PC-9 (cell line): ENCODE data around the gene TP53RK. TPM values are rescaled to one million over a fixed set of nuclear protein-coding genes. Genes with fewer than 3 reads are reported as not detected.

Experiments
- BruUV-seq: library from RNA; stranded (reverse); fragments of 400-500 nt; replicated peaks from 2 replicates; lab custom pipeline; 2021; lab: Mats Ljungman, UMichigan
- CTCF ChIA-PET: fragments of 300-600 bp; sonication (Branson Sonifier 250); formaldehyde crosslinking; loops from one replicate; lab custom pipeline; 2022; ENCODE audit warnings: antibody characterized with exemption; lab: Charles Lee
- POLR2A ChIA-PET: fragments of 300-600 bp; sonication (Branson Sonifier 250); formaldehyde crosslinking; loops from one replicate; lab custom pipeline; 2022; ENCODE audit warnings: antibody characterized with exemption; ENCODE audit not compliant: unreplicated experiment; lab: Charles Lee
- DNase-seq, 2 experiments: peaks; one replicate each; pipeline versions ENCODE4 v3.0.0 to v3.0.0-alpha.2; 2015 to 2022; ENCODE audit warnings: mixed read lengths in 1 of 2
- H2AFZ ChIP-seq: fragments of 200-600 bp; sonication (generic); 2 replicates; pipeline ENCODE4 v1.8.1; 2017; ENCODE audit warnings: antibody characterized with exemption
- H3F3A ChIP-seq: fragments of 200-600 bp; sonication (generic); 2 replicates; pipeline ENCODE4 v1.8.1; 2017; ENCODE audit warnings: antibody characterized with exemption, mild to moderate bottlenecking, low read depth; ENCODE audit not compliant: insufficient read depth
- H3K27ac ChIP-seq: fragments of 200-600 bp; sonication (generic); 2 replicates; pipeline ENCODE4 v1.6.1; 2016; ENCODE audit warnings: mixed run types
- H3K27me3 ChIP-seq: fragments of 200-600 bp; sonication (generic); 2 replicates; pipeline ENCODE4 v1.6.1; 2016; ENCODE audit warnings: low read depth, mixed run types; ENCODE audit not compliant: insufficient read depth
- H3K36me3 ChIP-seq: fragments of 200-600 bp; sonication (generic); 2 replicates; pipeline ENCODE4 v1.6.1; 2016; ENCODE audit warnings: low read depth, mixed run types
- H3K4me1 ChIP-seq: fragments of 200-600 bp; sonication (generic); replicated peaks from 2 replicates; pipeline ENCODE4 v1.6.1; 2016; ENCODE audit warnings: mixed run types; ENCODE audit not compliant: insufficient read depth
- H3K4me2 ChIP-seq: fragments of 200-600 bp; sonication (generic); 2 replicates; pipeline ENCODE4 v1.6.1; 2017; ENCODE audit warnings: mixed run types
- H3K4me3 ChIP-seq: fragments of 200-600 bp; sonication (generic); 2 replicates; pipeline ENCODE4 v1.6.1; 2016; ENCODE audit warnings: mixed run types
- H3K79me2 ChIP-seq: fragments of 200-600 bp; sonication (generic); 2 replicates; pipeline ENCODE4 v1.6.1; 2017; ENCODE audit warnings: low read depth, mixed run types
- H3K9me2 ChIP-seq: fragments of 200-600 bp; sonication (generic); 2 replicates; pipeline ENCODE4 v1.8.1; 2017; ENCODE audit warnings: mild to moderate bottlenecking; ENCODE audit not compliant: insufficient read depth
- H3K9me3 ChIP-seq: fragments of 200-600 bp; sonication (generic); 2 replicates; pipeline ENCODE4 v1.8.1; 2016; ENCODE audit warnings: low read depth; ENCODE audit not compliant: insufficient read depth
- H4K20me1 ChIP-seq: fragments of 200-600 bp; sonication (generic); 2 replicates; pipeline ENCODE4 v1.8.1; 2017; ENCODE audit not compliant: insufficient read depth
- EZH2 ChIP-seq: fragments of 200-600 bp; sonication (generic); IDR thresholded peaks from 2 replicates; pipeline ENCODE4 v1.8.0; 2017; ENCODE audit warnings: antibody characterized with exemption, low read depth
- intact Hi-C: fragments of 100-400 bp; cut with micrococcal nuclease; formaldehyde crosslinking; loops from one replicate; pipeline ENCODE4 v1.10.0; 2022; ENCODE audit not compliant: unreplicated experiment
- total RNA-seq: library from RNA; stranded (reverse); gene quantifications from 2 replicates; pipeline ENCODE4 v1.2.3, GENCODE V29; 2021
- TF ChIP-seq, protein P1 (sequence below): fragments of 200-600 bp; sonication (generic); conservative IDR thresholded peaks from 2 replicates; pipeline ENCODE4 v1.6.1; 2017; ENCODE audit warnings: mixed run types, antibody characterized with exemption, mild to moderate bottlenecking, moderate library complexity

Gene TP53RK
- total RNA-seq, 1 experiment from 2014 or later: 10.4 TPM

DNA sequence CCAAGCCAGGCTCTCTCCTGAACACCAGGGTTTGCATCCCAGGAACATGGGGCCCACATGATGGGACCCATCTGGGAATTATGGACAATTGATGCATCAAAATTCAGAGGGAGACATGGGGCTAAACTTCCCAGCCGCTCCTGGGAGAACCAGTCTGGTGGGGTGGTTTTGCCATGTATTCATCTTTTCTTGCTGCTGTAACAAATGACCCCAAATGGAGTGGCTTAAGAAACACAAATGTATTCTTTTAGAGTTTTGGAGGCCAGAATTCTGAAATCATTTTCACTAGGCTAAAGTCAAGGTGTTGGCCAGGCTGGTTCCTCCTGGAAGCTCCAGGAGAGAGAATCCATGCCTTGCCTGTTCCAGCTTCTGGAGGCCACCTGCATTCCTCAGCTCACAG lies 44.5 kb downstream of the TP53RK start:
- H3K79me2 ChIP-seq: no peaks in the 10 kb centered on the region
- no peaks in the 10 kb centered on the region for H3F3A ChIP-seq
- H3K36me3 ChIP-seq: no peaks in the 10 kb centered on the region
- H3K9me3 ChIP-seq: no peaks in the 10 kb centered on the region
- intact Hi-C loops: no loop called here
- no peak overlapping the region for H2AFZ ChIP-seq
- H3K9me2 ChIP-seq: no peaks in the 10 kb centered on the region
- no peak overlapping the region for H3K4me3 ChIP-seq
- no peaks in the 10 kb centered on the region for H3K27me3 ChIP-seq
- TF ChIP-seq, protein P1, sequence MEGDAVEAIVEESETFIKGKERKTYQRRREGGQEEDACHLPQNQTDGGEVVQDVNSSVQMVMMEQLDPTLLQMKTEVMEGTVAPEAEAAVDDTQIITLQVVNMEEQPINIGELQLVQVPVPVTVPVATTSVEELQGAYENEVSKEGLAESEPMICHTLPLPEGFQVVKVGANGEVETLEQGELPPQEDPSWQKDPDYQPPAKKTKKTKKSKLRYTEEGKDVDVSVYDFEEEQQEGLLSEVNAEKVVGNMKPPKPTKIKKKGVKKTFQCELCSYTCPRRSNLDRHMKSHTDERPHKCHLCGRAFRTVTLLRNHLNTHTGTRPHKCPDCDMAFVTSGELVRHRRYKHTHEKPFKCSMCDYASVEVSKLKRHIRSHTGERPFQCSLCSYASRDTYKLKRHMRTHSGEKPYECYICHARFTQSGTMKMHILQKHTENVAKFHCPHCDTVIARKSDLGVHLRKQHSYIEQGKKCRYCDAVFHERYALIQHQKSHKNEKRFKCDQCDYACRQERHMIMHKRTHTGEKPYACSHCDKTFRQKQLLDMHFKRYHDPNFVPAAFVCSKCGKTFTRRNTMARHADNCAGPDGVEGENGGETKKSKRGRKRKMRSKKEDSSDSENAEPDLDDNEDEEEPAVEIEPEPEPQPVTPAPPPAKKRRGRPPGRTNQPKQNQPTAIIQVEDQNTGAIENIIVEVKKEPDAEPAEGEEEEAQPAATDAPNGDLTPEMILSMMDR: no peak
- no peak for TF ChIP-seq EZH2
- no TSS peak for BruUV-seq
- H3K4me1 ChIP-seq: no peaks in the 10 kb centered on the region
- H3K27ac ChIP-seq: no peak overlapping the region
- no peaks in the 10 kb centered on the region for H4K20me1 ChIP-seq
- no peak overlapping the region for H3K4me2 ChIP-seq
- DNase-seq: no peak
- ChIA-PET POLR2A (no interaction called here), CTCF (no interaction called here)

DNA sequence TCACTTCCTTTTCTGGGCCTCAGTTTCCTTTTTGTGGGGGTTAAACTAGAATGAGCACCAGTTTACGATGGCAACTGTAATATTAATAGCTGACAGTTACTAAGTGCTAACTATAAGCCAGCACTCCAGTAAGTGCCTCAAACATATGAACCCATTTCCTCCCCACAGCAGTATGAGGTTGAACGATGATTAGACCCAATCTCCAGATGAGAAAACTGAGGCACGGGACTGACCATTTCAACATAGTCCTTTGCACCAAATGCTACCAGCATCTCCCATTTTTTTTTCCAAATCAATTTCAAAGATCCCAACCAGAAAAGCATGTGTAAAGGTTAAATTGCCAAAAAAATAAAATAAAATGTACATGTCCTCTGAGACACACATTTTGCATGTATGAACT lies 45.1 kb downstream of the TP53RK start:
- H3K9me2 ChIP-seq: no peaks in the 10 kb centered on the region
- H3K79me2 ChIP-seq: no peaks in the 10 kb centered on the region
- no peak overlapping the region for H3K27ac ChIP-seq
- POLR2A ChIA-PET: no interaction called here
- H4K20me1 ChIP-seq: no peaks in the 10 kb centered on the region
- H3K27me3 ChIP-seq: no peaks in the 10 kb centered on the region
- no peaks in the 10 kb centered on the region for H3K4me1 ChIP-seq
- no TSS peak for BruUV-seq
- CTCF ChIA-PET: no interaction called here
- H3F3A ChIP-seq: no peaks in the 10 kb centered on the region
- TF ChIP-seq EZH2: no peak
- TF ChIP-seq, protein P1: no peak
- no peak overlapping the region for H3K4me2 ChIP-seq
- H3K36me3 ChIP-seq: no peaks in the 10 kb centered on the region
- no peaks in the 10 kb centered on the region for H3K9me3 ChIP-seq
- no peak overlapping the region for H2AFZ ChIP-seq
- no peak for DNase-seq
- intact Hi-C loops: no loop called here
- H3K4me3 ChIP-seq: no peak overlapping the region

DNA sequence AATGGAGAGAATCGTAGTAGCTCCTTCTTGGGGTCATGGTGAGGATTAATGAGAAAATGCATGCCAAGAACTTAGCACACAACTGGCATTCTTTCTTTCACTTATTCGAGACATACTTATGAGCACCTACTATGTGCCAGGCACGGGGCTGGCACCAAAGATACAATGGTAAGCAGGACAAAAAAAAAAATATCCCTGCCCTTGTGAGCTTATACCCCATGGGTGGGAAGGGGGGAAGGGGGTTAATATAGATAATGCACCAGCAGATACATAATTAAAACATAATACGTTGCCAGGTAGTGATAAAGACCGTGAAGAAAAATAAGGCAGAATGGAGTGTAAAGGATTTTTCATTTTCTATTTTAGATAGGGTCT lies 46.3 kb downstream of the TP53RK start:
- Histone ChIP-seq H3F3A (no peaks in the 10 kb centered on the region), H3K27ac (no peak overlapping the region), H3K9me3 (no peaks in the 10 kb centered on the region), H3K4me1 (no peaks in the 10 kb centered on the region), H3K36me3 (no peaks in the 10 kb centered on the region), H3K4me3 (no peak overlapping the region), H3K4me2 (no peak overlapping the region), H2AFZ (no peak overlapping the region), H3K9me2 (no peaks in the 10 kb centered on the region), H3K27me3 (no peaks in the 10 kb centered on the region), H3K79me2 (no peaks in the 10 kb centered on the region), H4K20me1 (no peaks in the 10 kb centered on the region)
- POLR2A ChIA-PET: no interaction called here
- no peak for TF ChIP-seq EZH2
- TF ChIP-seq, protein P1: no peak
- intact Hi-C loops: no loop called here
- BruUV-seq: no TSS peak
- DNase-seq: no peak
- CTCF ChIA-PET: interaction anchor here (0.6 kb wide), 1 partner anchor 64 kb away, joined by 4 read pairs; no protein-coding TSS in a partner anchor
